ENCODE measurements around the gene AXIN1. TPM values are rescaled to one million over a fixed set of nuclear protein-coding genes. Genes with fewer than 3 reads are reported as not detected.
"Not testable (repeated sequence)": the region's sequence is repeated elsewhere in the genome, so short reads cannot be mapped to it uniquely, and the experiment has no call there.

Gene AXIN1
- total RNA-seq, 1 donor from 2014 or later: 28.9 TPM

- ATAC-seq: no peak
- Histone ChIP-seq H3K27me3 (peaks cover 5% of the 10 kb centered on the region), H3K27ac (no peak overlapping the region), H3K36me3 (peaks cover 22% of the 10 kb centered on the region), H3K4me1 (no peaks in the 10 kb centered on the region), H3K4me3 (no peak overlapping the region), H3K9me3 (no peaks in the 10 kb centered on the region)
- no peak for TF ChIP-seq CTCF (IDR thresholded peaks at IDR 0.05)
- no peak for DNase-seq
- intact Hi-C loops (cut with DNase I): no loop called here
Observed at GRCh38 chr16:363766-364490, 11.4 kb upstream of the AXIN1 start.

GRCh38 chr16:363110-363765 is 10.7 kb upstream of the AXIN1 start:
- H3K27me3 ChIP-seq: peaks cover 5% of the 10 kb centered on the region
- H3K36me3 ChIP-seq: peaks cover 18% of the 10 kb centered on the region
- H3K9me3 ChIP-seq: no peaks in the 10 kb centered on the region
- H3K27ac ChIP-seq: no peak overlapping the region
- intact Hi-C loops (cut with DNase I): no loop called here
- ATAC-seq (no peak), DNase-seq (no peak)
- no peak overlapping the region for H3K4me3 ChIP-seq
- no peaks in the 10 kb centered on the region for H3K4me1 ChIP-seq
- TF ChIP-seq CTCF (IDR thresholded peaks at IDR 0.05): no peak

- DNase-seq; H3K27ac ChIP-seq; H3K27me3 ChIP-seq; H3K4me1 ChIP-seq; ATAC-seq; intact Hi-C loops (cut with DNase I); H3K4me3 ChIP-seq; H3K9me3 ChIP-seq: not testable (repeated sequence)
- H3K36me3 ChIP-seq: peaks cover 12% of the 10 kb centered on the region
Observed at GRCh38 chr16:362702-362999, 10.1 kb upstream of the AXIN1 start.

- intact Hi-C loops (cut with DNase I): no loop called here
- H3K9me3 ChIP-seq: no peaks in the 10 kb centered on the region
- ATAC-seq (peak; percentile 91), DNase-seq (peak; percentile 89)
- no peaks in the 10 kb centered on the region for H3K4me1 ChIP-seq
- H3K4me3 ChIP-seq: no peak overlapping the region
- peaks cover 5% of the 10 kb centered on the region for H3K27me3 ChIP-seq
- no peak overlapping the region for H3K27ac ChIP-seq
- peaks cover 7% of the 10 kb centered on the region for H3K36me3 ChIP-seq
- peak; percentile 83 for TF ChIP-seq CTCF (IDR thresholded peaks at IDR 0.05)
Observed at GRCh38 chr16:361872-362701, 9.6 kb upstream of the AXIN1 start.

- DNase-seq (no peak), ATAC-seq (no peak)
- Histone ChIP-seq H3K4me1 (no peaks in the 10 kb centered on the region), H3K27ac (no peak overlapping the region), H3K27me3 (peaks cover 5% of the 10 kb centered on the region), H3K36me3 (no peaks in the 10 kb centered on the region), H3K4me3 (no peak overlapping the region), H3K9me3 (no peaks in the 10 kb centered on the region)
- intact Hi-C loops (cut with DNase I): no loop called here
- no peak for TF ChIP-seq CTCF (IDR thresholded peaks at IDR 0.05)
Observed at GRCh38 chr16:361341-361871, 8.9 kb upstream of the AXIN1 start.

Measured in upper lobe of right lung (tissue), 1 donor.